GM23248 (cell line): ENCODE data around the gene TPTE2.

Source experiments
- EZH2 ChIP-seq: fragments of 200-600 bp; sonication (generic); IDR thresholded peaks from 2 replicates; pipeline ENCODE4 v1.6.1; 2018; ENCODE audit warnings: antibody characterized with exemption, mild to moderate bottlenecking; ENCODE audit not compliant: insufficient read depth, poor library complexity, severe bottlenecking
- EZH2phosphoT487 ChIP-seq: fragments of 200-600 bp; sonication (generic); IDR thresholded peaks from 2 replicates; pipeline ENCODE4 v1.6.1; 2018; ENCODE audit warnings: antibody characterized with exemption, moderate library complexity, mild to moderate bottlenecking, low read depth; ENCODE audit not compliant: insufficient read depth

DNA sequence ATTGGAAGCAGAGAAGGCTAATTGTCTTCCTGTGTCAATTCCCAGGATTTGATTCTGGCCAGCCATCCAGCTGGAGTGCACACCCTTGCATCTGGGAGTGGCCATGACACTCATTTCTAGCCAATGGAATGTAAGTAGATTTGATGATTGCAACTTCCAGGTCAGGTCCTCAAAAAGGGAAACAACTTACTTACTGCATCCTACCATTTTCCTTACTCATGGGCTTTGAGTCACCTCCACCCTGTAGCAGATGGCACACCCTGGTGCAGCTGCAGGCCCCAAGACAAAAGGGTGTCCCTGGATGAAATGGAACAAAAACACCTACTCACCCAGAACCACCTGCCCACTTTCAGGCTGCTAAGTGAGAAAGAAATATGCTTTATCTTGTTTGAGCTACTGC, 44.8 kb upstream of the TPTE2 start:
- TF ChIP-seq EZH2 = no peak
- TF ChIP-seq EZH2phosphoT487 = no peak
